ENCODE measurements around the gene CDC20B.

DNA sequence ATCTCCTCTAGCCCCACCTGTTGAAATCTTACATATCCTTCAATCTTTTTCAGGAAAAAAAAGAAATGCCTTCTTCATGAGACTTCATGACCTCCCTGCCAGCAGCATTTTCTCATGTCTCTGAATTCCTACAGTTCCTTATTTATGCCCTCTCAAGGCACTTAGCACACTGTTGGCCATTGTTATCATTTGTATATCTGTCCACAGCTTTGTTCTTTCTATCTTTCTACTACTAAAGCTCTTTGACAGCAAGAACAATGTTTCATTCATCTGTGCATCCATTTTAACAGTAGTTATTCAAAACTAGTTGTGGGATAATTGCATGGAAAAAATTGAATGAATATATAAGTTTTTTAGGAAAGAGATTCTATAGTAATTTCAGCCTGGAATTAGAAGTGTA, 91.4 kb downstream of the CDC20B start:
- TF ChIP-seq CHD2 (IDR thresholded peaks at IDR 0.05; ENCODE audit: low read length, partially characterized antibody): no peak
- TF ChIP-seq RFX5 (IDR thresholded peaks at IDR 0.05): no peak
- TF ChIP-seq POLR2A (IDR thresholded peaks at IDR 0.05; ENCODE audit: low read length): no peak

All from A549 (cell line).